Testis (tissue), 2 donors: Measurements from ENCODE around the gene VAPB.

Source experiments
- POLR2A ChIP-seq: fragments of 450-650 bp; IDR thresholded peaks from one replicate; pipeline ENCODE4 v1.6.1; 2017; ENCODE audit warnings: antibody characterized with exemption, mild to moderate bottlenecking, moderate library complexity
- TF ChIP-seq, protein P1 (sequence below), 3 experiments: fragments of 450-650 bp in 2 of 3; fragments of 200-600 bp in 1 of 3; sonication (generic) in 1 of 3; IDR thresholded peaks; one replicate each; pipeline ENCODE4 v1.5.1; 2016 to 2019; ENCODE audit warnings: antibody characterized with exemption in 3 of 3, mild to moderate bottlenecking in 2 of 3, moderate library complexity in 1 of 3

DNA sequence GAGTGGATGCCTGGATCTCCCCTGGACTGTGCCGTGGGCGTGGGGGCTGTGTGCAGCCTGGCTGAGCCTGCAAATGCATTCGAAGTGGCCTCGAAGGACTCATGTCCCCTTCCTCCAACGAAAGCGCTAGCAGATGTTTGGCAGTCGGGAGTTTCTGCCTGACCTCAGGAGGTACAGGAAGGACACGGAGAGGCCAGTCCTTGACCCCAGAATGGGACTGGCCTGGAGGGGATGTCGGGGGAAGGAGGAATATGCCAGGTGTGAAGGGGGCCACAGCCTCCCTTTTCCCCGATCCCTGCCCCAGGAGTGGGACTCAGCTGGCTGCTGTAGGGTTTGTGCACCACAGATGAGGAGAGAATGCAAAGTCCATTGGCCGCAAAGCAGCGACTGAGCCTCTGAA lies 80.6 kb downstream of the VAPB start:
- TF ChIP-seq, protein P1, sequence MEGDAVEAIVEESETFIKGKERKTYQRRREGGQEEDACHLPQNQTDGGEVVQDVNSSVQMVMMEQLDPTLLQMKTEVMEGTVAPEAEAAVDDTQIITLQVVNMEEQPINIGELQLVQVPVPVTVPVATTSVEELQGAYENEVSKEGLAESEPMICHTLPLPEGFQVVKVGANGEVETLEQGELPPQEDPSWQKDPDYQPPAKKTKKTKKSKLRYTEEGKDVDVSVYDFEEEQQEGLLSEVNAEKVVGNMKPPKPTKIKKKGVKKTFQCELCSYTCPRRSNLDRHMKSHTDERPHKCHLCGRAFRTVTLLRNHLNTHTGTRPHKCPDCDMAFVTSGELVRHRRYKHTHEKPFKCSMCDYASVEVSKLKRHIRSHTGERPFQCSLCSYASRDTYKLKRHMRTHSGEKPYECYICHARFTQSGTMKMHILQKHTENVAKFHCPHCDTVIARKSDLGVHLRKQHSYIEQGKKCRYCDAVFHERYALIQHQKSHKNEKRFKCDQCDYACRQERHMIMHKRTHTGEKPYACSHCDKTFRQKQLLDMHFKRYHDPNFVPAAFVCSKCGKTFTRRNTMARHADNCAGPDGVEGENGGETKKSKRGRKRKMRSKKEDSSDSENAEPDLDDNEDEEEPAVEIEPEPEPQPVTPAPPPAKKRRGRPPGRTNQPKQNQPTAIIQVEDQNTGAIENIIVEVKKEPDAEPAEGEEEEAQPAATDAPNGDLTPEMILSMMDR (IDR thresholded peaks at IDR 0.05), result no peak
- no peak for TF ChIP-seq POLR2A
